ENCODE data around the gene OLFM3.

Gene OLFM3

GRCh38 chr1:101996825-101997465 lies at the start of gene OLFM3:
Gene OLFM3, minus strand, starts transcription at chr1:101996926.
- DNase-seq (ENCODE audit: low spot score): no peak

- DNase-seq (ENCODE audit: low spot score): no peak
These were observed 49.0 kb upstream of the OLFM3 start for GRCh38 chr1:102045752-102046151.

- DNase-seq (ENCODE audit: low spot score): no peak
These were observed 35.8 kb upstream of the OLFM3 start for GRCh38 chr1:102032534-102032933.

- DNase-seq (ENCODE audit: low spot score): no peak
These were observed 22.8 kb upstream of the OLFM3 start for GRCh38 chr1:102019530-102019929.

GRCh38 chr1:102015728-102016127 lies 19.0 kb upstream of the OLFM3 start:
- DNase-seq (ENCODE audit: low spot score): no peak

- no peak for DNase-seq (ENCODE audit: low spot score)
These were observed 5.3 kb upstream of the OLFM3 start for GRCh38 chr1:102002057-102002456.

GRCh38 chr1:101995984-101996745 lies 561 bp downstream of the OLFM3 start:
- DNase-seq (ENCODE audit: low spot score): no peak

- DNase-seq (ENCODE audit: low spot score): no peak
These were observed 3.0 kb downstream of the OLFM3 start for GRCh38 chr1:101993710-101994109.

GRCh38 chr1:101992821-101993575 lies 3.7 kb downstream of the OLFM3 start:
- DNase-seq (ENCODE audit: low spot score): no peak

GRCh38 chr1:101980974-101981373 lies 15.8 kb downstream of the OLFM3 start:
- DNase-seq (ENCODE audit: low spot score): no peak

GRCh38 chr1:101977266-101977665 lies 19.5 kb downstream of the OLFM3 start:
- no peak for DNase-seq (ENCODE audit: low spot score)

- no peak for DNase-seq (ENCODE audit: low spot score)
These were observed 20.6 kb downstream of the OLFM3 start for GRCh38 chr1:101976161-101976560.

- no peak for DNase-seq (ENCODE audit: low spot score)
These were observed 21.4 kb downstream of the OLFM3 start for GRCh38 chr1:101975371-101975770.

- no peak for DNase-seq (ENCODE audit: low spot score)
These were observed 22.0 kb downstream of the OLFM3 start for GRCh38 chr1:101974599-101975274.

- DNase-seq (ENCODE audit: low spot score): no peak
These were observed 25.4 kb downstream of the OLFM3 start for GRCh38 chr1:101971304-101971703.

GRCh38 chr1:101967871-101968270 lies 28.9 kb downstream of the OLFM3 start:
- DNase-seq (ENCODE audit: low spot score): no peak

- DNase-seq (ENCODE audit: low spot score): no peak
These were observed 31.4 kb downstream of the OLFM3 start for GRCh38 chr1:101965341-101965740.

GRCh38 chr1:101964708-101965107 lies 32.0 kb downstream of the OLFM3 start:
- no peak for DNase-seq (ENCODE audit: low spot score)

GRCh38 chr1:101960142-101960541 lies 36.6 kb downstream of the OLFM3 start:
- DNase-seq (ENCODE audit: low spot score): no peak

- DNase-seq (ENCODE audit: low spot score): no peak
These were observed 37.3 kb downstream of the OLFM3 start for GRCh38 chr1:101959456-101959855.

GRCh38 chr1:101957771-101958170 lies 39.0 kb downstream of the OLFM3 start:
- DNase-seq (ENCODE audit: low spot score): no peak

GRCh38 chr1:101953623-101954022 lies 43.1 kb downstream of the OLFM3 start:
- DNase-seq (ENCODE audit: low spot score): no peak
